ENCODE results near the gene DTX2.
A peak's percentile ranks its signal among the peaks of the same experiment; 100 is the strongest.
"Not testable (repeated sequence)": the region's sequence is repeated elsewhere in the genome, so short reads cannot be mapped to it uniquely, and the experiment has no call there.

Gene DTX2

DNA sequence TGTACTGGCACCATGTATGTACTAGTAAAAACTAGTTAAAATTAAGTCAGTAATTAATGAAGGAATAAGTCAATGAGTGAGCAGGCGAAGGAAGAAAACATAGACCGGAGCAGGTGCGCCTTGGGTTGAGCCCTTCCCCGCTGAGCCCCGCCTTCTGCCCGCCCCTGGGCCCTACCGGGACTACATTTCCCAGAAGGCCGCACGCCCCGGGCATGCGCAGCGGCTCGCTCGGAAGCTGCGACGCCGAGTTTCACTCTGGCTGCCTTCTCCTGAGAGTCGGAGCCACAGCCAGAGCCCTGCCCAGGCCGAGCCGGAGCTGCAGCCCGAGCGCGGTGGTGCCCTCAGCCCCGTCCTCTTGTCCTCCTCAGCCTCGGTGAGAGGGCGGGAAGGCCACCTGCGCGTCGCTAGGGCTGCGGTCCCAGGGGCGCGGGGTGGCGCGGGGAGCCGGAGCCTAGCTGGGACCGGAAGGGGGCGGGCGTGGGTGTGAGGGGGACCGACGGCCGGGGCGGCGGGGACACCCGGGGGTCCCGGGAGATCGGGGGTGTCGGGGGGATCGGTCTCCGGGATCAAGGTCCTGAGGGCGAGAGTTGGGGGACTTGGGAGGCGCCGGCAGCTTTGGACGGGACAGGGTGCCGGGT, at the start of gene DTX2:
DTX2 (plus strand) TSS at position 246 of the 638 bp plus-strand sequence. CDS start 18,801 bp downstream, outside the sequence.
- in situ Hi-C loops (cut with MboI; ENCODE audit: low pct_unique_long_range_greater_than_20kb, low sequenced_read_pairs, unreplicated experiment), result not testable (repeated sequence)

GRCh38 chr7:76412249-76412648, 49.3 kb upstream of the DTX2 start:
- no peak for TF ChIP-seq CTCF (IDR thresholded peaks at IDR 0.05; ENCODE audit: extremely low read depth, insufficient read depth, missing control alignments)
- in situ Hi-C loops (cut with MboI; ENCODE audit: low pct_unique_long_range_greater_than_20kb, low sequenced_read_pairs, unreplicated experiment), result no loop called here
- DNase-seq (ENCODE audit: low spot score), result no peak

More for the DNA sequence above, at the start of gene DTX2:
- not testable (repeated sequence) for DNase-seq (ENCODE audit: low spot score)

DNA sequence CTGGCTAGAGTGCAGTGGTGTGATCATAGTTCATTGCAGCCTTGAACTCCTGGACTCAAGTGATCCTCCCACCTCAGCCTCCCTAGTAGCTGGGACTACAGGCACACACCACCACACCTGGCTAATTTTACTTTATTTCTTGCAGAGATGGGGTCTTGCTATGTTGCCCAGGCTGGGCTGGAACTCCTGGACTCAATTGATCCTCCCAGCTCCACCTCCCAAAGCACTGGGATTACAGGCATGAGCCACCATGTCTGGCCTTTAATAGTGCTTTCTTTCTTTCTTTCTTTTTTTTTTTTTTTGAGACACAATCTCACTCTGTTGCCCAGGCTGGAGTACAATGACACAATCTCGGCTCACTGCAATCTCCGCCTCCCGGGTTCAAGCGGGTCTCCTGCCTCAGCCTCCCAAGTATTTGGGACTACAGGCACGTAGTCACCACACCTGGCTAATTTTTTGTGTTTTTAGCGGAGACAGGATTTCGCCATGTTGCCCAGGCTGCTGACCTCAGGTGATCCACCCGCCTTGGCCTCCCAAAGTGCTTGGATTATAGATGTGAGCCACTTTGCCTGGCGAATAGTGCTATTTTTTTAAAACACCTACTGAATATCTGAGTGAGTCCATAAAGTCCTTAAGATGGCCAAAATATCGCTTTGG, 43.7 kb upstream of the DTX2 start:
- DNase-seq (ENCODE audit: low spot score); in situ Hi-C loops (cut with MboI; ENCODE audit: low pct_unique_long_range_greater_than_20kb, low sequenced_read_pairs, unreplicated experiment): not testable (repeated sequence)

- in situ Hi-C loops (cut with MboI; ENCODE audit: low pct_unique_long_range_greater_than_20kb, low sequenced_read_pairs, unreplicated experiment), result not testable (repeated sequence)
Observed at GRCh38 chr7:76421097-76421496, 40.4 kb upstream of the DTX2 start.

DNA sequence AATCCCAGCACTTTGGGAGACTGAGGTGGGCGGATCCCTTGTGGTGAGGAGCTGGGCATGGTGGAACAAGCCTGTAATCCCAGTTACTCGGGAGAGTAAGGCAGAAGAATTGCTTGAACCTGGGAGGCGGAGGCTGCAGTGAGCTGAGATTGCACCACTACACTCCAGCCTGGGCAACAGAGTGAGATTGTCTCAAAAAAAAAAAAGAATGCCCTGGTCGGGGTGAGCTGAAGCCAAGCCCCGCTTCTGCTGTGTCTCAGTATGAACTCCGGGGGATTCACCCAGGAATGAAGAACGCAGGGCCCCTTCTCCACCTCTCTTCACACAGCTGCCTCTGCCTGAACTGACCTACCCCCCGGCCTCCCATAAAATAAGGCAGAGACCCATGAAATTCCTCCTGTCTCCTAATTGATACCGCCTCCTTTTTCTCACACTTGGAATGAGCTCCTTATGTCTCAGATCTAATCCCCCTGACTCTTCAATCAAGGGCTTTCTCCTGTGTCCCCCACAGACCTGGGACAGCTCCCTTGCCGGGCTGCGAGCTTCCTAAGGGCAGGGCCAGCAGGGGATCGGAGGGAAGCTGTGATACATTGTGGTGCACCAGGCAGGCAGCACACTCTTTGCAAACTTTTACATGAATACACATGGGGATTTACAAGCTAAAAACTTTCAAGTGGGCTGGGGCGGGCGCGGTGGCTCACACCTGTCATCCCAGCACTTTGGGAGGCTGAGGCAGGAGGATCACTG, 37.7 kb upstream of the DTX2 start:
- in situ Hi-C loops (cut with MboI; ENCODE audit: low pct_unique_long_range_greater_than_20kb, low sequenced_read_pairs, unreplicated experiment), result no loop called here
- TF ChIP-seq CTCF (IDR thresholded peaks at IDR 0.05; ENCODE audit: extremely low read depth, insufficient read depth, missing control alignments), result no peak
- DNase-seq (ENCODE audit: low spot score), result no peak

More at GRCh38 chr7:76421097-76421496, 40.4 kb upstream of the DTX2 start:
- DNase-seq (ENCODE audit: low spot score), result not testable (repeated sequence)

- DNase-seq (ENCODE audit: low spot score), result peak; percentile 44
- in situ Hi-C loops (cut with MboI; ENCODE audit: low pct_unique_long_range_greater_than_20kb, low sequenced_read_pairs, unreplicated experiment), result no loop called here
- TF ChIP-seq CTCF (IDR thresholded peaks at IDR 0.05; ENCODE audit: extremely low read depth, insufficient read depth, missing control alignments), result no peak
Observed at GRCh38 chr7:76424413-76425111, 36.9 kb upstream of the DTX2 start, which contains the start of gene ZP3. ZP3 (plus strand) TSS chr7:76424950; CDS start chr7:76424965, 15 bp downstream.

- in situ Hi-C loops (cut with MboI; ENCODE audit: low pct_unique_long_range_greater_than_20kb, low sequenced_read_pairs, unreplicated experiment), result no loop called here
- no peak for DNase-seq (ENCODE audit: low spot score)
Observed at GRCh38 chr7:76425156-76425555, 36.4 kb upstream of the DTX2 start.

DNA sequence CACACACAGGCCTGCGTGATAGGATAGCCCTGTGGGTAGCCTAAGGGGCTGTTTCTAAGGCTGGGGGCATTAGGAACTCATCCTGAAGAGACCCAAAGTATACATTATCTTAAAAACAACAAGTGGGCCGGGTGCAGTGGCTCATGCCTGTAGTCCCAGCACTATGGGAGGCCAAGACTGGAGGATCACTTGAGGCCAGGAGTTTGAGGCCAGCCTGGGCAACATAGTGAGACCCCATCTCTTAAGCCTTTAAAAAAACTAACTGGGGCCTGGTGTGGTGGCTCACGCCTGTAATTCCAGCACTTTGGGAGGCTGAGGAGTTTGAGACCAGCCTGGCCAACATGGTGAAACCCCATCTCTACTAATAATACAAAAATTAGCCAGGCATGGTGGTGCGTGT, 36.0 kb upstream of the DTX2 start:
- DNase-seq (ENCODE audit: low spot score); in situ Hi-C loops (cut with MboI; ENCODE audit: low pct_unique_long_range_greater_than_20kb, low sequenced_read_pairs, unreplicated experiment): not testable (repeated sequence)

More at GRCh38 chr7:76425156-76425555, 36.4 kb upstream of the DTX2 start:
- no peak for TF ChIP-seq CTCF (IDR thresholded peaks at IDR 0.05; ENCODE audit: extremely low read depth, insufficient read depth, missing control alignments)
